ENCODE results near the gene TTI1. TPM values are rescaled to one million over a fixed set of nuclear protein-coding genes. Genes with fewer than 3 reads are reported as not detected.

TTI1 gene
- polyA plus RNA-seq, 1 donor from 2014 or later = 20.0 TPM

- Histone ChIP-seq H3K27ac (ENCODE audit: low read length) (no peak overlapping the region), H3K4me3 (ENCODE audit: low read length) (no peak overlapping the region), H3K36me3 (ENCODE audit: insufficient read depth, low read length) (peaks cover 17% of the 10 kb centered on the region), H3K4me2 (ENCODE audit: low read length) (no peak overlapping the region), H2AFZ (ENCODE audit: low read depth, low read length) (no peak overlapping the region), H3K79me2 (replicated peaks; ENCODE audit: insufficient read depth, low read length) (no peaks in the 10 kb centered on the region), H3K9ac (ENCODE audit: low read length) (no peak overlapping the region), H3K9me3 (ENCODE audit: low read length) (no peaks in the 10 kb centered on the region), H3F3A (ENCODE audit: insufficient read depth, low read length, poor library complexity, severe bottlenecking) (no peaks in the 10 kb centered on the region), H3K27me3 (ENCODE audit: insufficient read depth, low read depth, low read length) (no peaks in the 10 kb centered on the region), H3K9me2 (ENCODE audit: insufficient read depth, low read length) (no peaks in the 10 kb centered on the region), H4K20me1 (ENCODE audit: insufficient read depth) (no peaks in the 10 kb centered on the region)
- TF ChIP-seq TAF1 (IDR thresholded peaks at IDR 0.05; ENCODE audit: low read depth) (no peak), REST (IDR thresholded peaks at IDR 0.05; ENCODE audit: borderline replicate concordance) (no peak), CTCF (IDR thresholded peaks at IDR 0.05; ENCODE audit: poor library complexity, severe bottlenecking) (no peak), EZH2 (IDR thresholded peaks at IDR 0.05; ENCODE audit: borderline replicate concordance, insufficient read depth, low read length, poor library complexity, severe bottlenecking) (no peak), RAD21 (conservative IDR thresholded peaks at IDR 0.05) (no peak)
These were observed 30.8 kb upstream of the TTI1 start for GRCh38 chr20:38063911-38064530.

GRCh38 chr20:38062890-38063289 is 29.6 kb upstream of the TTI1 start:
- Histone ChIP-seq H3K4me2 (ENCODE audit: low read length) (no peak overlapping the region), H3K9me3 (ENCODE audit: low read length) (no peaks in the 10 kb centered on the region), H3K9ac (ENCODE audit: low read length) (no peak overlapping the region), H3K9me2 (ENCODE audit: insufficient read depth, low read length) (no peaks in the 10 kb centered on the region), H4K20me1 (ENCODE audit: insufficient read depth) (no peaks in the 10 kb centered on the region), H3K4me3 (ENCODE audit: low read length) (no peak overlapping the region), H3K27me3 (ENCODE audit: insufficient read depth, low read depth, low read length) (no peaks in the 10 kb centered on the region), H3K79me2 (replicated peaks; ENCODE audit: insufficient read depth, low read length) (no peaks in the 10 kb centered on the region), H2AFZ (ENCODE audit: low read depth, low read length) (no peak overlapping the region), H3F3A (ENCODE audit: insufficient read depth, low read length, poor library complexity, severe bottlenecking) (no peaks in the 10 kb centered on the region), H3K27ac (ENCODE audit: low read length) (no peak overlapping the region), H3K36me3 (ENCODE audit: insufficient read depth, low read length) (peaks cover 22% of the 10 kb centered on the region)
- TF ChIP-seq TAF1 (IDR thresholded peaks at IDR 0.05; ENCODE audit: low read depth) (no peak), RAD21 (conservative IDR thresholded peaks at IDR 0.05) (no peak), CTCF (IDR thresholded peaks at IDR 0.05; ENCODE audit: poor library complexity, severe bottlenecking) (no peak), SMC3 (conservative IDR thresholded peaks at IDR 0.05; ENCODE audit: poor library complexity) (no peak), POLR2AphosphoS5 (IDR thresholded peaks at IDR 0.05) (no peak), EZH2 (IDR thresholded peaks at IDR 0.05; ENCODE audit: borderline replicate concordance, insufficient read depth, low read length, poor library complexity, severe bottlenecking) (no peak)

All from neural cell (in vitro differentiated cells).